Kidney glomerular epithelial cell (primary cell): ENCODE measurements around the gene CHRDL1.
"Not testable (repeated sequence)": the region's sequence is repeated elsewhere in the genome, so short reads cannot be mapped to it uniquely, and the experiment has no call there.

Experiments used
- DNase-seq: peaks from one replicate; lab custom pipeline; 2025; lab: John Stamatoyannopoulos, UW

The CHRDL1 gene, protein sequence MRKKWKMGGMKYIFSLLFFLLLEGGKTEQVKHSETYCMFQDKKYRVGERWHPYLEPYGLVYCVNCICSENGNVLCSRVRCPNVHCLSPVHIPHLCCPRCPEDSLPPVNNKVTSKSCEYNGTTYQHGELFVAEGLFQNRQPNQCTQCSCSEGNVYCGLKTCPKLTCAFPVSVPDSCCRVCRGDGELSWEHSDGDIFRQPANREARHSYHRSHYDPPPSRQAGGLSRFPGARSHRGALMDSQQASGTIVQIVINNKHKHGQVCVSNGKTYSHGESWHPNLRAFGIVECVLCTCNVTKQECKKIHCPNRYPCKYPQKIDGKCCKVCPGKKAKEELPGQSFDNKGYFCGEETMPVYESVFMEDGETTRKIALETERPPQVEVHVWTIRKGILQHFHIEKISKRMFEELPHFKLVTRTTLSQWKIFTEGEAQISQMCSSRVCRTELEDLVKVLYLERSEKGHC

DNA sequence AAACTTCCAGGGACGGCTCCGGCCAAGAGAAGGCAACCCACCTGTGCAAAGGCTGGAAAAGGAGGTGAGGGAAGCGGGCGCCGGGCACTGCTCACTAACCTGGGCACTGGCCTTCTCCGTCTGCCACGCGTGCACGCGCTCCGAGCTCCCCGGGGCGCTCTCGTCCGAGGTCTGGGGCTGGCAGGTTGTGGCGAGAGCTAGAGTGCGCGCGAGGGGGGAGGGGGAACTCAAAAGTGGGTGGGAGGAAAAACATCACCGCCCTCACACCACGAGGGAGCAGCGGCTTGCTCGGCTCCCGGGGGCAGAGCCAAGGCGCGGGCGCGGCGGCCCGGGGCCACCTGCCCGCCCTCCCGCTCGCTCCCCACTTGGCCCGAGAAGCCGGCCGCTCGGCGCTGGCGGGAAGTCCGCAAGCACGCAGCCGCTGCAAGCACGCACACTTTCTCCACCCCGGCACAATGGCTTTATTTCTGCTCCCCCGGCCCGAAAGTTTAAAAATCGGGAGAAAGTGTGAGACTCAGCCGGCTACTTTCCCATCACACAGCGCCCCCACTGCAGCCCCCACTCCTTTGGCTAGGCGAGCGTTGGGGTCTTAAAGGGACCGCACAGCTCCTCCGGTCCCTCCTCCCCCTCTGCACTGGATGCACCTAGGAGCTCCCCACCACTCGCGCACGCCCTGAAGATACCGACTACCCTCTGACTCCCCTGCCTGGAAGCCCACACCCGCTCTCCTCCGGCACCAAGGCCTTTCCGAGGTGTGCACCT, at the start of gene CHRDL1:
TSS of gene CHRDL1 (minus strand) at position 173 of the 762 bp plus-strand sequence. CDS start 3,636 bp downstream, outside the sequence.
- DNase-seq: no peak

DNA sequence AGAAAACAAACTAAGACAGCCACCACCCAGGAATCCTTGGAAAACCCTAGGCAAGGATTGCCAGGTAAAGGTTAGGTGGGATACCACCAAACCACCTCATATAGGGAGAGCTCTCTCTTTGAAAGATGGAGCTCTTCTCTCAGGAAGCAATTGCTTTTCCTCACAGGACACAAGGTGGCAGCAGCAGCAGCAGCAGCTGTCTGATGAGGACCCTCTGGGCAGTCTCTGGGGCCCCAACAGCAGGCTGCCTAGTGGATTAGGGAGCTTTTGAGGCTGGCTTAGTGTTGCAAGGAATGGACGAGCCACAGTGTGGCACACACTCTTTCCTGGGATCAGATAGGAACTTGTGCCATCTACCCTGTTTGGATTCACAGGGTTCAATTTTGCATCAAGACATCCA, 41.4 kb upstream of the CHRDL1 start:
- no peak for DNase-seq

DNA sequence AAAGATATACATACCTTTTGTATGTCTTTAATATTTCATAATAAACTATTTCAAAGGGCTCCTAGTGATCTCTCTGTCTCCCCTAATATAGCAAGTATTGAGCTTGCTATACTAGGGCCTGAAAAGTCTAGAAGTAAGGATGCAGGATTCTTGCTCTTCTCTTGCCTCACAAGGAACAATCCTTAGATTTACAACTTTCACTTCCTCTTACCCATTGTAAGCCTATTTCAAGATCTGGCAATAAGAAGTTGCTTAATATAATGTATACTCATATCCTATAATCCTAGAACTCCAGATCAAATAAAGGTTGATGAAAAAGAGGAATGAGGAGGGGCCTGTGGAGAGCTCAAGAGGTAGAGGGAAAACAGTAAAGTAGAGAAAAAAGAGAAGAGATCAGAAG, 40.8 kb upstream of the CHRDL1 start:
- DNase-seq: no peak

DNA sequence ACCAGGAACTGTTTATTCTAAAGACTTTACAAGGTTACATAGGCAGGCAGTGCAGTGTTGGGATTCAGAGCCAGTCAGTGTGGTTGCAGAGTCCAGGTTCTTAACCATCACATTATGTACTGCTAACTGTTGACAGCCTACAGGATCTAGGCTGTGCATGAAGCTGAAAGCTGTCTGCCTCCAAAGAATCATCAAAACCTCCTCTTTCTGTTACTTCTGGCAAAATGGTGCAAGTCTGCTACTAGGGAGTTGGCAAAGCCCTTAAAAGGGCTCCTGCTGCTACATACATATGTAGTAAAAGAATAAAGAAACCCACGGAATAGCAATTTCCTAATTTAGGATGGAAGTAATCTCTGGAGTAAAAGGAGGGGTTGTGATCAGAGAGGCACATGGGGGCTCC, 40.4 kb upstream of the CHRDL1 start:
- DNase-seq: no peak

DNA sequence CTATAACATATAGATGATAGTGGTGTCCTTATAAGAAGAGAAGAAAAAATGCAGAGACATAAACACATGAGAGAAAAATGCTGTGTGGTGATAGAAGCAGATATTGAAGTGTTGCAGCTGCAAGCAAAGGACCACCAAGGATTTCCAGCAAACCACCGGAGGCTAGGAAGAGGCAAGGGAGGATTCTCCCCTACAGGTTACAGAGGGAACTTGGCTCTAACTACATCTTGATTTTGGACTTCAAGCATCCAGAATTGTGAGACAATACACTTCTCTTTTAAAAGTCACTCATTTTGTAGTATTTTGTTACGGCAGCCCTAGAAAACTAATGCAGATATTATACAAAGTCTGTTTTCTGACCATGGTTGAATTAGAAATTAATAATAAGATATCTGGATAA, 30.4 kb upstream of the CHRDL1 start:
- DNase-seq: no peak

DNA sequence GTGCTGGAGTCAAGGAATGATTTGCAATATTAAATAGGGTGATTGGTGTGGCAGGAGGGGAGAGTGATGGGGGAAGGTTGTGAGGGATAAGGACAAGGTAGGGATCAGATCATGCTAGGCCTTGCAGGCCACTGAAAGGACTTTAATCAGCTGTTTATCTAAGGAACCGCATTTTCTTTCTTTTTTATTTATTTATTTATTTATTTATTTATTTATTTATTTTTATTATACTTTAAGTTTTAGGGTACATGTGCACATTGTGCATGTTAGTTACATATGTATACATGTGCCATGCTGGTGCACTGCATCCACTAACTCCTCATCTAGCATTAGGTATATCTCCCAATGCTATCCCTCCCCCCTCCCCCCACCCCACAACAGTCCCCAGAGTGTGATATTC, 20.9 kb upstream of the CHRDL1 start:
- DNase-seq: not testable (repeated sequence)

DNA sequence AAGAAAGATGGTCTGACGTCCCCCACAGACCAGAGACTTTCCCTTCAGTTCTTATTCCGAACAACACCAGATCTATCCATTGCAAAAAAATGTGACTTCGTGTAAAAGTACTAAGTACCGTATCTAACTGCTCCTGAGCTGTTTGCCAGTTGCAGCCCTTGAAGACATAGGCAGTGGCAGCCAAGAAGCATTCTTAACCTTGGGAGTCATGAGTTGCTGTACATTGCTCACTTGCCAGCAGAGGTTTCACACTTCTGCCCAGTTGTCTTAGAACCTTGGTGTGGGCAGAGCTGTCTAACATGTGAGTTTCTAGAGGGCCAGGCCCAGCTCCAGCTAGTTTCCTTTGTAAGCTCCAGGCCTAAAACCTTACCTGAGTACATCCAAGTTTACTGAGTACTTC, 10.5 kb upstream of the CHRDL1 start:
- DNase-seq: no peak

DNA sequence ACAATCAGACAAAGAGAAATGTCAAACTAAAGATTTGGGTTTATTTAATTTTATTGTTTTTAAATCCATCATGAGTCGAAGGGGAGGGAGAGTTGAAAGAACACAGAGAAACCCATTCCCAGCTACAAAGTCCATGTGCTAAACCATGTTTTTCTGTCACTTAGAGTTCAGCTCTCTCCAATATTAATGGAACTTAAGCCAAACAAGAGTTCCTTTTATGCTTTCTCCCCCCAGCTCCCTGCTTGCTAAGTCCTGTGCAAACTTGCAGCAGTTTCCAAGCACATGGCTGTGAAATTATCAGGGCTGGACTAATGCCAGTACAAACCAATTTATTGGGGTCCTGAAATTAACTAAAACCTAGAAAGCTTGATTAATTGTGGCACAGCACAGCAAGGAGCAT, 9.7 kb upstream of the CHRDL1 start:
- DNase-seq: no peak

DNA sequence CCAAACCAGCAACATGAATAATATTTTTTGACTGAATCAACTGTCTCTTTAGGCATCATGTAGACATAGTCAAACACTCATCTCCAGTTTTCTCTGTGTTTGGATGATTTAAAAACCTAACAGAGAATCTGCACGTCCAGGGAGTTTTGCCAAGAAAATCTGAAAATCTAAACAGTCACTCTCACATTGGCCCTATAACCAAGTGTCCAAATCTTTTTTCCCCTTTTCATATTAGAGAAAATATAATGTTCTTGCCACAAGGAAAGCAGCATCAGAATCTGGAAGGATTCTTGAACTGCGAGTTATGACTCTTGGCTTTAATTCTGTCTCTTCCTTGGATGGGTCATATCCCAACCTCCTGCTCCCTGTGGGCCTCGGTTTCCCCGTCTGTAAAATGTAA, 8.8 kb upstream of the CHRDL1 start:
- DNase-seq: no peak

DNA sequence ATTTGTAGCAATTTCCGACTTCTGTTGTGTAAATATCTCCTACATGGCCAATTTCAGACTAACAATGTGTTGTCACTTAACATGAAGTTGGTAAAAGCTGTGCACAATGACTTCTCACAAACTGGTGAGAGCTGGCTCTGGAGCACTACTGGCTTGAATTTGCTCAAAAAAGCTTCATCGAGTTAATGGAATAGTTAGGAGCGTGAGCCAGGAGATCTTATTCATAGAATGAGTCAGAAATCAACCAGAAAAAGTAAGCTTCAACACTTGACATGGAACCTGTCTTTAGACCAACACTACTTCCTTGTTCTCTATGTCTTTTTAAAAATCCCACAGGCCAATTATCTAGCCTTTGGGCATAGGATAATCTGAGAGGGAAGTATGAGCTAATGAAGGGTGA, 7.9 kb upstream of the CHRDL1 start:
- DNase-seq: no peak

DNA sequence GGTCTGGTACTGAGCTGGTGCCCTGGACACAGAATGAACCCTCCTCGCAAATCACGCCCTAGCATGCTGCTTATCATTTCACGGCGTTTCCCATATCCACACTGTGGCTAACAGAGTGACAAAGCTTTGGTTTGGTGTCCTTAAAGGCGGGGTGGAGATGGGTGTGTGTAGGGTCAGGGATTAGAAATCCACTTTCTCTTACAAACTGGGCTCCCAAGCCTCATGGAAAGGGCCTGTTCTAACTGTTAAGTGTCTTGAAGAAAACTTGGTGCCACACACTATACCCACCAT, 735 bp upstream of the CHRDL1 start:
- DNase-seq: no peak

DNA sequence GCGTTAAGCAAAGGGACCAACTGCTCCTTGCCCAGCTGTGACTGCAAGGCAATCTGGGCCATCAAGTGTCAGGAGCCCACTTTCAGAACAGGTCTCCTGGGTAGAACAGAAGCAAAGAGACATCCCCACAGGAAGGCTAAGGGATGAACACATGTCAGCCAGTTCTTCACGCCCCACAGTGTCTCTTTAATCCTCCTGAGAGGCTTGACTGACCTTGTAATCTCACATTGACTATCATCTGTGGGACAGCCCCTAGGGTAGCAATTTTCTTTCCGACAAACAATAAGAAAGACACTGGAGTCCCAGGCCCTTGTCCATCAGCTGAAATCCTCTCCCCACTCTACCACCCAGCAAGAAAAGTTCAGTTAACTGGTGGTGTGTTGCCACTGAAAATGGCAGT, 1.0 kb downstream of the CHRDL1 start:
- no peak for DNase-seq

DNA sequence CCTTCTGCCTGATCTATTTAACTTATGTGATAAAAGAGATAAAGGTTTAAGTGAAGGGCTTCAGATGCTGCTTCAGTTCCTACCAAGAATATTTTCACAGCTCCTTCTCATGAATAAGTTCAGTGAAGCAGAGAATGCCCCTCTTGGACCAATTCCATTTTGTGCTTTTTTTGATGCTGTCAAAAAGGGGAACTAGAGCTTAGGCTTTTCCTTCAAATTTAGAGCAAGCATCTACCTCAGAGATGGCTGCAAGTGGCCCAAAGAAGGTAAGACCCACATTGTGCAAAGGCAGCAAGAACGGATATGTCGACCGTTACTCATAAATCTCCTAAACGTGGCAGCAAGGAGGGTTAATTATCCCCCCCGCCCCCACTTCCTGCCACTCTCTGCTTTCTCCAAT, 4.5 kb downstream of the CHRDL1 start:
- DNase-seq: no peak

DNA sequence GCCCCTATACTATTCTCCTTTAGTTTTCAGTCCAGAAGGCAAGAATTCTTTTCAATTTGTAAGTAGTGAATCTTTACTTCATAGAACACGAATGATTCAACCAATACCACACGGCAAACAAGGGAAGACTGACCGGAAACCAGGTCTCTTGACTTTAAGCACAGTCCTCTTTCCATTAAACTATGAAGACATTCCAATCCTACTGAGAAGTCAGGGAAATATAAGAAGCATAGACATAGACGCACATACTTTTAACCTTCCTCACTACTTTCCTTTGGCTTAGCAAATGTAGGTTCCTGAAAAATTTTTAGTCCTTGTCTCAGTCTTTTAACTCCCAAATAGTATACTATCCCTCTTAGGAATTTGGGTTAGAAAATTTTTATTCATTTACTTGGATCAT, 9.1 kb downstream of the CHRDL1 start:
- no peak for DNase-seq

DNA sequence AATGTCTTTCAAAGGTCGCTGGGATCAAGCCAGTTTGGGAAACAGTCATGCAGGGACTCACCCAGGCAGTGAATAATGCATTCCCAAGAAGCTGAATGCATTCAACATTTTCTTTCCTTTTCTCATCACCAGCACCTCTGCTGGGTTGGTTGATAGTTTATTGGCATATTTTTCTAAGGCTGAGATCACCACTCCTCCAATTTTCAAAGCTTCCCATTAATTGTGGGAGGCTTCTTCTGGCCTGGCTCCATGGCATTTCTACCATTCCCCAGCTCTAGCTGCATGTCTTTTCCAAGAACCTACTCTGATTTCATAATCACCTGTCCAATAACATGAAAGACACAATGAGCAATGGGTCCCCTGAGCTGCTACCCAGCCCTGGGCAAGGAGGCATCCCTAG, 35.8 kb downstream of the CHRDL1 start:
- DNase-seq: peak; percentile 79

DNA sequence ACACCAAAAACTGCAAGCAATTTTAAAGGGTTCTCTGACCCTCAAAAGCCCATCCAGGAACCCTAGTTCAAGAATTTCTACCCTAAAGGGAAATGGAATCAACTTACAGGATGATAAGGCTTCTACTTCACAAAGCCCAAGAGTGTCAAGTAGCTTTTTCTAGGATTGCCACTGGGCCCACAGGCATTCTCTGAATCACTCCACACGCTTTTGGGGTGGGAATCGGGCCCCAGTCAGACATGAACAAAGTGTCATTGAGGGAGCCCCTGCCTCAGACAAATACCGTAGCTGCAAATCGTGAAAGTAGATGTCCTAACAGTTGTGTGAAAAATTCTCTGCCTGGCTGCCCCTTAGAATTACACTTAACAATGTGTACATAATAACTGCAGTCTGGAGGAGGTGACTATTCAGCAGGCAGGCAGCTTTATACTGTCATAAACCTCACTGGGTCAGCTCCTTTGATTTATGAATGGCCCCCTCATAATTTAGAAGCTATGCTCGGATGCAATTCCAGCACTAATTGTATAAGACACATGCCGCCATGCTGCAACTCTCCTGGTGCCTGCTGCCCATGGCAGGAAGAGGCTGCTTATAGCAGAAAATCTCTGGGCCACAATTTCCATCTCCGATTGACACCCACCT, 36.7 kb downstream of the CHRDL1 start:
- DNase-seq: no peak

DNA sequence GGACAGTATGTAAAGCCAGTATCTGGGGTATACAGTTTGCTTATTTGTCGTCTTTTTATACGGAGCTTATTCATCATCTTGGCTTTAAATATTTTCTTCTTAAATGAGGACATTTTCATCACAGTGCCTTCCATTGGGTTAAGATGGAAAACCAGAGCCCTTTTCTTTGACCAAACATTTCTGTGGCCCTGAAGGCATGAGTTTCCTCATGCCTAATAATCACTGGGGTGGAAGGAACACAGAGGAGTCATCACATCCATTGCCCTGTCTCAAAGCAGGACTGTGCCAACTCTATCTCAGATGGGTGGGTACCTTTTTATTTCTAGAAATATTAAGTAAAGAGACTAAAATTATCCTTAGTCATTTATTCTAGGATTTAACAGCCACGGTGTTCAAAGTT, 40.0 kb downstream of the CHRDL1 start:
- peak; percentile 7 for DNase-seq

DNA sequence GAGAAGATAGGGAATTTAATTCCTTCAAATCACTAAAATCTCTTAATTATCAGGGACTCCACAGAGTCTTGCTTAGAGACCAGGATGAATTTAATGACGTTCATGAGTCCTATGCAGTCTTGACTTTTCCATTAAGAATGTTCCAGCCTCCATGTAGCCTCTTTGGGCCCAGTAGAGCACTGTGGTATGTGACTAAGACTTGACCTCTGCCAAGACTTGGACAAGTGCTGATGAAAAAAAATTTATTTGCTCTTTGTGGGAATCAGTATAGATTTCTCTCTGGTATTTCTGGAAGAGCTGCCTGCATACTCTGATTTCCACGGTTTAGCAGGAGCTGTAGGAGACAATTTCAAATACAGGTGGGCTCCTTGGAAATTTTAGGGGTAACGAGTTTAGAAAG, 40.6 kb downstream of the CHRDL1 start:
- DNase-seq: no peak

DNA sequence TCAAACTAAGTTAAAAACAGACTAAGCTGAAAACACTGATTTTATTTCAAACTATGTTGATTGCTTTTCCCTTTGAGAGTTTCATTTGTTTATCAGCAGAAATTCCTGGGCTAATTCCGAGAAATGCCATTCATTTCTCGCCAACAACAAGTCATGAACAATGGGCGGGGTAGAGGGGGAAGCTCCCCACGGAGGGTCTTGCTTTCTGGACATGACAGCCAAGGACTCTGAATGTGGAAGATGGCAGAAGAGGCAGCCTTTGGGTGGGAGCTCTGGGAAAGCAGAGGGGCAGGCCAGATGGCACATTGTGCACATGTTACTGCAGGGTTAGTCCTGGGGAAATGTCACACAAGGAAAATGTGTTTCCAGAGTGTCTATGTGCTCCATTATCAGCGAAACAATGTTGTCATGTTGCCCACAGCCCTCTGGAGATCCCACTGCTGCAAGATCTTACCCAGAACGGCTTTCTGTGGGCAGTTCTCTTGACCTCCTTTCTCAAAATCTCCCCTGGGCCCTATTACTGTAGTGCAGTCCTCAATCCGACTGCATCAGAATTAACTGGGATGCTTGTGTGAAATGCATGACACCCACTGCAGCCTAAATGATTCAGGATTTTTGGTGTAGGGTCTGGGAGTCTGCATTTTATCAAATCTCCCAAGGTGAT, 45.0 kb downstream of the CHRDL1 start:
- DNase-seq: no peak

DNA sequence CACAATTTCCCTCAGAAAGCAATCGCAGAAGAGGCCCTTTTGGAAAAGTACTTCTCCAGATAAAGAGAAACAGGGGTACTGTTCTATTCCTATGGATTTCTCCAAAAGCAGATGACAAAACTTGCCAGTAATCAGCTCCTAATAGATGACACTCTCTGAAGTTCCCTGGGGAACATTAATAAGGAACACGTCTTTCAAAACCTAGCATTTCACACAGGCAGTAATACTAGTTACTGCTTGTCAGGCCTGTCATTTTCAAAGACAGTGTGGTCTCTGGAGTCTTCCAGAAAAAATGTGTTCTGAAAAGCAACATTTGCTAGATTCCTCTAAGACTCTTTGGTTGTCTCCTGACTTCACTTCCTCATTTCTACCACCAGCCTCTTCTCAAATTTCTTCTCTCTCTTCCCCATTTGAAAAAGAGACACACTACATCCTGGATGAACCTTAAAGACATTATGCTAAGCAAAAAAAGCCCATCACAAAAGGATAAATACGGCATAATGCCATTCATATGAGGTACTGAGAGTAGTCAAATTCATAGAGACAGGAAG, 47.3 kb downstream of the CHRDL1 start:
- DNase-seq: no peak

DNA sequence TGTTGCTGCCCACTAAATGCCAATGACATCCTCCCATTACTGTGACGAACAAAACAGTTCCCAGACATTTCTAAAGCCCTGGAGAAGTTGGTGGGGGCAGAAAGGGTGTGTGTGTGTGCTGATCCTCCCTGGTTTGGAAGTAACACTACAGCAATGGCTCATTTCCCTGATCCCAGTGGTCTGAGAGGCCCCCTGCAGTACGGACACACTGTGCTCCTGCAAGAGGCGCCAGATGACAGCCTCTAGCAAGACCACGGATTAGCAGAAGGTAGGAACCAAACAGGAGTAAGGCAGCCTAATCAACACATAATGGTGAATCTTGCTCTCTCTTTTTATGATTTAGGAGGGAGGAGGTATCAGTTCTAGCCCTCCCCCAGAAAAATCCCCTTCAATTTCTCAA, 49.6 kb downstream of the CHRDL1 start:
- no peak for DNase-seq

DNA sequence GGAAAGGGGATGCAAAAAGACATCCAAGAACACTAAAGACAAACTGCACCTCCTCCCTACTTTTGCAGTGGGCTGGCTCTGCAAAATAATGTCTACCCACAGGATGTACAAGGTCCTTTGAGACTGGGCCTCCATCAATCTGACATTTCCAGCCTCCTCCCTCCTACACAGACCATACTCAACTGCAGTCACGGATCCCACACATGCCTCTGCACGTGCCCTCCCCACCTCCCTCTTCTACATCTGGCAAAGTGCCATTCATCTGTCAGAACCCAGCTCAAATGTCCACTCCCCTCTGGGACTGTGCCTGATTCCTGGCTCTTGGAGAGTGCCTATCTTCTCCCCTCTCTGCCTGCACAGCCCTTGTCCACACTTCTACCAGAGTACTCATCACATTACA, 50.3 kb downstream of the CHRDL1 start:
- no peak for DNase-seq
